ENCODE data around the gene UNC45A.

DNA sequence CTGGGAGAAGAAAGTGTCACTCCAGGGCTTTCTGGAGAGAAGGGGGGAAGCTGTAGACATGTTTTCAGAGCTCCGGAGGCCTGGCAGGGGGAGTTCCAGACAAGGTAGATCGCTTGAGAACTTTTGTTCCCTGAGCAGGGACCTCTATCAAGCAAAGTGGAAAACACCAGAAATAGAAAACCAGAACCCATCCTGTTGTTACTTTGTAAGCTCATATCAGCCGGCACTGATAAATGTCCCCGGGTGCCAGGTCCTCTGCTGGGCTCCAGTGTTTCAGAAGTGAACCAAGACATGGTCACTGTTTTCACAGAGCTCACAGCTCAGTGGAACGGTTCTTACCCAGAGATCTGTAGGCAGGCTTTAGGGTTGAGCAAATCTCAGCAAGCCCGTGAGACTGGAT, 16.2 kb upstream of the UNC45A start:
- TF ChIP-seq EP300 (IDR thresholded peaks at IDR 0.05; ENCODE audit: borderline replicate concordance in 1 of 2, low read depth in 2 of 2, low read length in 2 of 2) (no peak), FOSL1 (IDR thresholded peaks at IDR 0.05; ENCODE audit: insufficient read depth, low read depth, low read length) (no peak), USF2 (IDR thresholded peaks at IDR 0.05; ENCODE audit: low read length) (no peak), RFX5 (IDR thresholded peaks at IDR 0.05; ENCODE audit: borderline replicate concordance, low read depth, low read length) (no peak), ATF2 (IDR thresholded peaks at IDR 0.05; ENCODE audit: low read length) (no peak), CEBPB (IDR thresholded peaks at IDR 0.05; ENCODE audit: low read depth, low read length) (no peak), TEAD4 (IDR thresholded peaks at IDR 0.05; ENCODE audit: low read depth, low read length) (no peak), HDAC6 (IDR thresholded peaks at IDR 0.05; ENCODE audit: low read depth, low read length) (no peak), RBBP5 (IDR thresholded peaks at IDR 0.05; ENCODE audit: borderline replicate concordance, low read depth, low read length) (no peak)
- TF ChIP-seq, protein P1, sequence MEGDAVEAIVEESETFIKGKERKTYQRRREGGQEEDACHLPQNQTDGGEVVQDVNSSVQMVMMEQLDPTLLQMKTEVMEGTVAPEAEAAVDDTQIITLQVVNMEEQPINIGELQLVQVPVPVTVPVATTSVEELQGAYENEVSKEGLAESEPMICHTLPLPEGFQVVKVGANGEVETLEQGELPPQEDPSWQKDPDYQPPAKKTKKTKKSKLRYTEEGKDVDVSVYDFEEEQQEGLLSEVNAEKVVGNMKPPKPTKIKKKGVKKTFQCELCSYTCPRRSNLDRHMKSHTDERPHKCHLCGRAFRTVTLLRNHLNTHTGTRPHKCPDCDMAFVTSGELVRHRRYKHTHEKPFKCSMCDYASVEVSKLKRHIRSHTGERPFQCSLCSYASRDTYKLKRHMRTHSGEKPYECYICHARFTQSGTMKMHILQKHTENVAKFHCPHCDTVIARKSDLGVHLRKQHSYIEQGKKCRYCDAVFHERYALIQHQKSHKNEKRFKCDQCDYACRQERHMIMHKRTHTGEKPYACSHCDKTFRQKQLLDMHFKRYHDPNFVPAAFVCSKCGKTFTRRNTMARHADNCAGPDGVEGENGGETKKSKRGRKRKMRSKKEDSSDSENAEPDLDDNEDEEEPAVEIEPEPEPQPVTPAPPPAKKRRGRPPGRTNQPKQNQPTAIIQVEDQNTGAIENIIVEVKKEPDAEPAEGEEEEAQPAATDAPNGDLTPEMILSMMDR (IDR thresholded peaks at IDR 0.05; ENCODE audit: control extremely low read depth in 1 of 3, insufficient read depth in 1 of 3, low read depth in 1 of 3, low read length in 3 of 3): no peak
- TF ChIP-seq, protein P2, sequence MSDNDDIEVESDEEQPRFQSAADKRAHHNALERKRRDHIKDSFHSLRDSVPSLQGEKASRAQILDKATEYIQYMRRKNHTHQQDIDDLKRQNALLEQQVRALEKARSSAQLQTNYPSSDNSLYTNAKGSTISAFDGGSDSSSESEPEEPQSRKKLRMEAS (IDR thresholded peaks at IDR 0.05): no peak
